CD14-positive monocyte (primary cell): ENCODE results near the gene RUSC1. TPM values are rescaled to one million over a fixed set of nuclear protein-coding genes. Genes with fewer than 3 reads are reported as not detected.
A peak's percentile ranks its signal among the peaks of the same experiment; 100 is the strongest.

ENCODE experiments used
- DNase-seq, 3 donors: peaks; one replicate each; pipeline ENCODE4 v3.0.0-alpha.2; 2011 to 2022
- H2AFZ ChIP-seq: 2 replicates; pipeline ENCODE4 v1.6.0; 2012; ENCODE audit warnings: mild to moderate bottlenecking, low read depth, low read length, inconsistent platforms; ENCODE audit not compliant: insufficient read depth, poor library complexity, severe bottlenecking
- H3K27ac ChIP-seq, 2 donors: 1 replicate in 1 of 2; 2 replicates in 1 of 2; pipeline ENCODE4 v1.5.1; 2012 to 2013; ENCODE audit warnings: low read length in 2 of 2, control low read depth in 1 of 2, inconsistent platforms in 1 of 2, low read depth in 1 of 2, mild to moderate bottlenecking in 1 of 2
- H3K27me3 ChIP-seq, 2 donors: one replicate each; pipeline versions ENCODE4 v1.6.0 to v1.6.1; 2011 to 2013; ENCODE audit warnings: low read length in 2 of 2; ENCODE audit not compliant: control insufficient read depth in 2 of 2, insufficient read depth in 2 of 2
- H3K36me3 ChIP-seq, 2 donors: replicated peaks in 1 of 2; 1 replicate in 1 of 2; 2 replicates in 1 of 2; pipeline versions ENCODE4 v1.5.1 to v1.6.1; 2012 to 2013; ENCODE audit warnings: low read length in 2 of 2, control low read depth in 1 of 2, inconsistent platforms in 1 of 2, mild to moderate bottlenecking in 1 of 2; ENCODE audit not compliant: insufficient read depth in 2 of 2, control insufficient read depth in 1 of 2
- H3K4me1 ChIP-seq, 2 donors: 1 replicate in 1 of 2; 2 replicates in 1 of 2; pipeline versions ENCODE4 v1.5.1 to v1.6.1; 2012 to 2013; ENCODE audit warnings: low read length in 2 of 2, control low read depth in 1 of 2, inconsistent platforms in 1 of 2, mild to moderate bottlenecking in 1 of 2, moderate library complexity in 1 of 2; ENCODE audit not compliant: insufficient read depth in 2 of 2, control insufficient read depth in 1 of 2
- H3K4me2 ChIP-seq: replicated peaks from 2 replicates; pipeline ENCODE3; 2012; ENCODE audit warnings: low read length, moderate library complexity, mild to moderate bottlenecking; ENCODE audit not compliant: poor library complexity, severe bottlenecking; ENCODE audit errors: extremely low read depth
- H3K4me3 ChIP-seq, 3 experiments: fragments of 200-600 bp in 1 of 3; sonication (generic) in 1 of 3; replicated peaks in 1 of 3; 1 replicate in 2 of 3; 2 replicates in 1 of 3; pipeline ENCODE4 v1.5.1; 2011 to 2013; ENCODE audit warnings: low read length in 3 of 3, mild to moderate bottlenecking in 3 of 3, control low read depth in 2 of 3, low read depth in 2 of 3, inconsistent platforms in 1 of 3, moderate library complexity in 1 of 3
- H3K79me2 ChIP-seq: 2 replicates; pipeline ENCODE4 v1.6.0; 2012; ENCODE audit warnings: mild to moderate bottlenecking, control low read depth, inconsistent platforms, low read length, moderate library complexity; ENCODE audit not compliant: insufficient read depth
- H3K9ac ChIP-seq: 2 replicates; pipeline ENCODE4 v1.6.0; 2017; ENCODE audit warnings: low read length, mild to moderate bottlenecking; ENCODE audit not compliant: insufficient read depth, poor library complexity, severe bottlenecking
- H3K9me3 ChIP-seq, 2 donors: replicated peaks in 1 of 2; 1 replicate in 1 of 2; 2 replicates in 1 of 2; pipeline versions ENCODE4 v1.5.1 to v1.6.1; 2012 to 2013; ENCODE audit warnings: low read length in 2 of 2, control low read depth in 1 of 2; ENCODE audit not compliant: control insufficient read depth in 1 of 2, insufficient read depth in 1 of 2
- H4K20me1 ChIP-seq: 2 replicates; pipeline ENCODE4 v1.6.0; 2012; ENCODE audit warnings: mild to moderate bottlenecking, low read length, control low read depth, moderate library complexity; ENCODE audit not compliant: insufficient read depth
- H3K27ac Mint-ChIP-seq, 7 donors: one replicate each; pipeline ENCODE4 v1.8.0; 2020; ENCODE audit warnings: mild to moderate bottlenecking in 7 of 7, mixed read lengths in 7 of 7, moderate library complexity in 6 of 7, inconsistent platforms in 2 of 7
- H3K27me3 Mint-ChIP-seq, 3 donors: one replicate each; pipeline ENCODE4 v1.8.0; 2021 to 2022; ENCODE audit warnings: low read depth in 3 of 3, mild to moderate bottlenecking in 3 of 3, mixed read lengths in 3 of 3, moderate library complexity in 3 of 3, inconsistent platforms in 1 of 3
- H3K36me3 Mint-ChIP-seq, 2 donors: one replicate each; pipeline ENCODE4 v1.8.0; 2020; ENCODE audit warnings: mixed read lengths in 2 of 2, inconsistent platforms in 1 of 2, mild to moderate bottlenecking in 1 of 2
- H3K4me1 Mint-ChIP-seq: one replicate; pipeline ENCODE4 v1.8.0; 2020; ENCODE audit warnings: mild to moderate bottlenecking, mixed read lengths
- H3K4me3 Mint-ChIP-seq, 2 donors: one replicate each; pipeline ENCODE4 v1.8.0; 2020; ENCODE audit warnings: mild to moderate bottlenecking in 2 of 2, mixed read lengths in 2 of 2, moderate library complexity in 1 of 2
- H3K9me3 Mint-ChIP-seq, 7 donors: one replicate each; pipeline ENCODE4 v1.8.0; 2020 to 2022; ENCODE audit warnings: mixed read lengths in 7 of 7, mild to moderate bottlenecking in 6 of 7, moderate library complexity in 6 of 7, inconsistent platforms in 2 of 7
- CTCF ChIP-seq: fragments of 200-600 bp; IDR thresholded peaks from one replicate; pipeline ENCODE4 v1.8.0; 2022; ENCODE audit warnings: antibody characterized with exemption, mild to moderate bottlenecking
- WGBS: methylation state at CpG from one replicate; pipeline ENCODE4 v1.1.5; 2013; ENCODE audit warnings: missing lambda C conversion rate; ENCODE audit not compliant: insufficient coverage; 5-methylcytosine and 5-hydroxymethylcytosine counted together
- intact Hi-C, 2 donors: fragments of 100-400 bp; cut with micrococcal nuclease; formaldehyde crosslinking; loops; one replicate each; pipeline versions ENCODE4 v1.15.0 to v1.15.1; 2023
- polyA plus RNA-seq, 3 donors: library from polyadenylated mRNA; depleted of rRNA in 1 of 3; unstranded in 2 of 3; stranded (reverse) in 1 of 3; fragments of 300-500 nt in 2 of 3; fragments of >200 nt in 1 of 3; fragmentation: Illumina TruSeq in 2 of 3; gene quantifications; 1 replicate in 2 of 3; 2 replicates in 1 of 3; pipeline ENCODE4 v1.2.3, GENCODE V29; 2012 to 2021

Gene RUSC1
- polyA plus RNA-seq, 3 donors: 12.7 to 23.4 (median 13.5) TPM

- Histone ChIP-seq H3K4me1 (peaks cover 5 to 9% of the 10 kb centered on the region in 2 donors), H3K36me3 (peaks cover 31 to 62% of the 10 kb centered on the region in 2 donors), H3K27ac (no peak overlapping the region), H3K9me3 (no peaks in the 10 kb centered on the region), H3K79me2 (peaks cover 1% of the 10 kb centered on the region), H4K20me1 (peaks cover 14% of the 10 kb centered on the region), H3K4me3 (no peak overlapping the region), H3K27me3 (no peaks in the 10 kb centered on the region), H3K4me2 (no peak overlapping the region), H3K9ac (no peak overlapping the region), H2AFZ (no peak overlapping the region)
- intact Hi-C loops: no loop called here
- Mint-ChIP-seq H3K4me1 (peaks cover 17% of the 10 kb centered on the region), H3K36me3 (peaks cover 30 to 68% of the 10 kb centered on the region in 2 donors), H3K4me3 (no peak overlapping the region), H3K27ac (peak overlapping the region in 3 of 7 donors; percentile 1 to 14 (median 8)), H3K27me3 (no peaks in the 10 kb centered on the region), H3K9me3 (no peaks in the 10 kb centered on the region)
- 76% methylated on average over 5 of the region's 11 CpGs for WGBS
- no peak for TF ChIP-seq CTCF
- no peak for DNase-seq
These were observed 9.4 kb downstream of the RUSC1 start for GRCh38 chr1:155329980-155330598.

GRCh38 chr1:155334962-155335361 is 14.3 kb downstream of the RUSC1 start:
- Histone ChIP-seq H3K9me3 (no peaks in the 10 kb centered on the region), H3K9ac (no peak overlapping the region), H3K27ac (no peak overlapping the region), H3K36me3 (peaks cover 74 to 94% of the 10 kb centered on the region in 2 donors), H3K4me1 (no peaks in the 10 kb centered on the region), H3K79me2 (no peaks in the 10 kb centered on the region), H2AFZ (no peak overlapping the region), H3K4me3 (no peak overlapping the region), H3K27me3 (no peaks in the 10 kb centered on the region), H3K4me2 (no peak overlapping the region), H4K20me1 (peaks cover 8% of the 10 kb centered on the region)
- Mint-ChIP-seq H3K9me3 (no peaks in the 10 kb centered on the region), H3K36me3 (peaks cover 62 to 89% of the 10 kb centered on the region in 2 donors), H3K27ac (no peak overlapping the region), H3K27me3 (no peaks in the 10 kb centered on the region), H3K4me1 (peaks cover 6% of the 10 kb centered on the region), H3K4me3 (no peak overlapping the region)
- no peak for TF ChIP-seq CTCF
- intact Hi-C loops: no loop called here
- DNase-seq: no peak
- WGBS: 89% methylated on average over 1 of the region's 1 CpG
